Activated T-cell treated with anti-CD3 and anti-CD28 coated beads, Interleukin-2, amount 50 U/mL, for 48 hours (primary cell): Measurements from ENCODE around the gene SEC14L3.

Source experiments
- DNase-seq, 2 experiments: peaks; one replicate each; pipeline ENCODE4 v3.0.0-alpha.2; 2020

SEC14L3 gene

GRCh38 chr22:30471616-30472318 lies at the start of gene SEC14L3:
Gene SEC14L3 (minus strand): TSS chr22:30472017. CDS start chr22:30471958, 59 bp downstream.
- no peak for DNase-seq

- DNase-seq = no peak
Observed at GRCh38 chr22:30519842-30520425, 48.1 kb upstream of the SEC14L3 start.

- DNase-seq = no peak
Observed at GRCh38 chr22:30516731-30517130, 44.9 kb upstream of the SEC14L3 start.

- no peak for DNase-seq
Observed at GRCh38 chr22:30516273-30516672, 44.5 kb upstream of the SEC14L3 start.

- DNase-seq = no peak
Observed at GRCh38 chr22:30514252-30514651, 42.4 kb upstream of the SEC14L3 start.

GRCh38 chr22:30513462-30513861 lies 41.6 kb upstream of the SEC14L3 start:
- DNase-seq = no peak

DNA sequence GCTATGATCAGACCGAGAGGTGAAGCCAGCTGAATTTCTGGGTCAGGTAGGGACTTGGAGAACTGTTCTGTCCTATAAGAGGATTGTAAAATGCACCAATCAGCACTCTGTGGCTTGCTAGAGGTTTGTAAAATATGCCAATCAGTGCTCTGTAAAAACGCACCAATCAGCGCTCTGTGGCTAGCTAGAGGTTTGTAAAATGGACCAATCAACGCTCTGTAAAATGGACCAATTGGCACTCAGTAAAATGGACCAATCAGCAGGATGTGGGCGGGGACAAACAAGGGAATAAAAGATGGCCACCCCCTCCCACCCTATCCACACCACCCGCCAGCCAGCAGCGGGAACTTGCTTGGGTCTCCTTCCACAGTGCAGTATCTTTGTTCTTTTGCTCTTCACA lies 40.1 kb upstream of the SEC14L3 start:
- no peak for DNase-seq

- DNase-seq = no peak
Observed at GRCh38 chr22:30511109-30511508, 39.3 kb upstream of the SEC14L3 start.

DNA sequence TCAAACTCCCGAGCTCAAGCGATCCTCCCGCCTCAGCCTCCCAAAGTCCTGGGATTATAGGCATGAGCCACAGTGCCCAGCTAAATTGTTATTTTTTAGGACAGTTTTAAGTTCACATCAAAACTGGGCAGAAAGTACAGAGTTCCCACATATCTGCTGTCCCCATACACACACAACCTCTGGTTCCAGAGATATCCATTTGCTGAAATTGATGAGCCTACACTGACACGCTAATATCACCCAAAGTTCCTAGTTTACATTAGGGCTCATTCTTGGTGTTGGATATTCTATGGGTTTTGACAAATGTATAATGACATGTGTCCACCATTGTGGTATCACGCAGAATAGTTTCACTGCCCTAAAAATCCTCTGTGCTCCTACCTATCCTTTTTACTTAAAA lies 36.4 kb upstream of the SEC14L3 start:
- DNase-seq = no peak

DNA sequence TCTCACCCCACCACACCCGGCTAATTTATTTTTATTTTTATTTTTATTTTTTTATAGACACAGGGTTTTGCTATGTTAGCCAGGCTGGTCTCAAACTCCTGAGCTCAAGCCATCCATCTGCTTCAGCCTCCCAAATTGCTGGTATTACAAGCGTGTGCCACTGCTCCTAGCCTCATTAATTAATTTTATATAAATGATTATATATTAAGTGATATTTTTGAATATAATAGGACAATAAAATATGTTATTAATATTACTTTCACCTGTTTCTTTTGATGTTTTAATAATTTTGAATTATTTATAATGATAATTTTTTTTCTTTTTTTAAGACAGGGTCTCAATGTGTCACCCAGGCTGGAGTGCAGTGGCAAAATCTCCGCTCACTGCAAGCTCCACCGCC lies 35.9 kb upstream of the SEC14L3 start:
- DNase-seq = no peak

DNA sequence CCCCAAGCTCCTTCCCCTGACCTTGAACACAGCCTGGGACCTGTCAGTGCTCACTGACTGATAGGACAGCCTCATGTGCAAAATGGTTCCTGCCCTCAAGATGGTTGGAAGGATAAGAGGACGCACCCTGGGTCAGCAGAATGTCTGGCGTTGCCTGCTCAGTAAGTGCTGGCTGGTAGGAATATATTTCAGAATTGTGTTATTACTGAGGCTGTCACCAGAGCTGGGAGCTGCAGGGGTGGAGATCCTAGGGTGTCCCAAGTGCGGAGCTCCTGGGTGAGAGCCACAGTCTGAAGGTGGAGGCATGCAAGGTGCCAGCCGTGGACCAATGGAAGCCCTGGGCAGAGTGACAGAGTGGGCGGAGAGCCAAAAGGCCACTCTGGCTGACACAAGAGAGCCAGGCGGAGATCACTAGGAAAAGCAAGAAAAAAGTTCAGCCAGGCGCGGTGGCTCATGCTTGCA lies 34.7 kb upstream of the SEC14L3 start:
- no peak for DNase-seq

DNA sequence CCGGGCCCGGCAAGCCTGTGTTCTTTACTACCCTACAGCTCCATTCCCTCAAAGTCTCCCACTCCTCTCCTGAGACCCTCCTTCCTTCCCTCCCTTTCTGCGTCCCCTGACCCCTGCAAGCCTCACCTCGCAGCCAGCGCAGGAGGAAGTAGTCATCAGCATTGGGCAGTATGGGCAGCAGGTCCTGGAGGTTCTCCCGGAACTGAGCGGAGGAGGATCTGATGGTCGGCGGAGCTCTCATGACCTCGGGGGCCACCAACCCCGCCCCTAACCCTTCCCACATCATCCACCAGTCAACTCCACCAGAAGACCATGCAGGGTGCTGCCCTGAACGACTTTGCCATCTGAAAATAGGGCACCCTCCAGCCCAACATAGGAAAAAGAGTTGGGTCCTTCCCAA lies 31.7 kb upstream of the SEC14L3 start:
- DNase-seq = no peak

GRCh38 chr22:30502911-30503310 lies 31.1 kb upstream of the SEC14L3 start:
- no peak for DNase-seq

DNA sequence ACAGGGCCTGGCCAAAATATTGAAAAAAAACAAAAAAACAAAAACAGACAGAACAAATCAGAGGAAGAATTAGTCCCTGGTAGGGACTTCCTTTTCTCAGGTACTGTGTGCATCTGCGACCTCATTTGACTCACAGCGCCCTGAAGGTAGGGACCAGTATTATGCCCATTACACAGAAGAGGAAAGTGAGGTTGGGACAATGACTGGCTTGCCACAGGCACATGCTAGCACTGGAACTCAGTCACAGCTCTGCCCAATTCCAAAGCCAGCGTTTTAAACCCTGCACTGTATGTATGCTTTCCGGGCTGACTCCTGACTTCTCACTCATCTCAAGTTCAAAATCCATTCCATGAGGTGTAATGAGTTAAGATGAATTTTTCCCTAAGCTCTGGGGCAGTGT lies 30.3 kb upstream of the SEC14L3 start:
- no peak for DNase-seq

DNA sequence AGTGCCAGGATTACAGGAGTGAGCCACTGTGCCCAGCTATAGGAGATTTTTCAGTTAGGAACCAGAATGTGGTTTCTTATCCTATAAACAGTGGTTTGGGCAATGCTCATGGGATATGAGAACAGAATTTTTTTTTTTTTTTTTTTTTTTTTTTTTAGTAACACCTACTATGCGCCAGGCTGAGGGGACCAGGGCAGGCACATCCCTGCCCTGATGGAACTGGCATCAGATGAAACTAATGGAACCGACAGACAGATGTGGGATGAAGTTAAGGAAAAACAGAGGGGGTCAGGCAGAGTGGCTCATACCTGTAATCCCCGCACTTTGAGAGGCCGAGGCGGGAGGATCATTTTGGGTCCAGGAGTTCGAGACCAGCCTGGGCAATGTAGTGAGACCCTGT lies 28.8 kb upstream of the SEC14L3 start:
- DNase-seq = no peak

GRCh38 chr22:30497466-30498150 lies 25.8 kb upstream of the SEC14L3 start:
- no peak for DNase-seq

DNA sequence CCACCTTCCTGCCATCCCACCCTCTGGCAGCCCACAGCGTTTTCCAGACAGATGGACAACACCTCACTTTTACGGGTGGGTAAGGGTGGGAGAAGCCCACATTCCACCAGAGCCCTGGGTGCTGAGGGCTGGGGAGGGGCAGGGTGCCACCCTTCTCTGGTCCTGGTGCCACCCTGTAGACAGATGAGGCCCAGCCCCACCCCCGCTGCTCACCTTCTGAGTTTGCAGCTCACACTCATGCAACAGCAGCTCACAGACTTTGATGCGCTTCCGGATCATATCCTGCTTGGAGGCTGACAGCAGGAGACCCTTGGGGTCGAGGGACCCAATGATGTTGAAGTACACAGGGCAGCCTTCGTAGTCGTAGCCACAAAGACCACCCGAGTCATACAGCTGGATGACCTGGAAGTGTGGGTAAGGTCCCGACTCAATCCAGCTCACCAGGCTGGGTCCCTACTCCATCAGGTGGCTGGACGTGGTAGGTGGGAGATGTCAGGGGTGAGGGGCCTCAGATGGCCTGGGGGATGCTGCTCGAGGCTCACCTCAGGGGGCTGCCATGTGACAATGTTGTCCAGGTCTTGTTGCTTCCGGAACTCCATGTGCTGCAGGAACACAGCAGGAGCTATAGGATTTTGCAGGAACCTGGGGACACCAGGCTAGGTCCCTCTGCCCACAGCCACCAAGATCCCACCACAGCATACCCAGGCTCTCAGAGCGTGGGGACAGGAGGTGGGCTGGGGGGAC lies 23.4 kb upstream of the SEC14L3 start:
- DNase-seq = no peak

DNA sequence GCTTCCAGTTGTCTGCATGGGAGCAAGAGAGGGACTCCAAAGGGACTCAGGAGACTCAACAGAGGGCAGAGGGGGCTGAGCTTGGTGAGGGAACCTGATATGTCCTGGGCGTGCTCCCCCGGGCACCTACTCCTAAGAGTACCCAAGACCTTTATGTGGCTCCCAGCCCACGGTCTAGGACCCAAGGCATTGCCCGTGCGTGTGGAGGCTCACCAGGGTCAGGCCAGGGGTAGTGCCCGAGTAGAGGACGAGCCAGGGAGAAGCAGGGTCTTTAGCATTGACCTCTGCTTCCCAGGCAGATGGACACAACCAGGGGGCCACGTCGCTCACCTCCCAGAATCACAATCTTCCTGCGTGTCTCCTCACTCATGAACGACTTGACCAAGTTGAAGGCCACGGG lies 20.3 kb upstream of the SEC14L3 start:
- no peak for DNase-seq

GRCh38 chr22:30491381-30491780 lies 19.6 kb upstream of the SEC14L3 start:
- DNase-seq = no peak

DNA sequence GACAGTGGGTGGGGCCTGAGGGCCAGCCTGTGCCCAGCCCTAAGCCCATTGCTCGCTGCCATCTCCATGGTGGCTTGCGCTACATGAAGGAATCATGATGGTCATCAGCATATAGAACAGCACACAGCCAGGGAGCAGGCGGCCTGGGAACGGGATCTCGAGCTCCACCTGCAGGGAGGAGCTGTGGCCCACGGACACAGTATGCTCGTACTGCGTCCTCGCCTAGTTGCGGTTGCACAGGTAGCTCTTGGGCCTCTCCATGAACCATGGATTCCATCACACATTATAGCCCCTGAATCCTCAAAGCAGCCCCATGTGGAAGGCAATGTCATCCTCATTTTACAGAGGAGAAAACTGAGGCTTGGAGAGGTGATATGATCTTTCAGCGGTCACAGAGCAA lies 18.6 kb upstream of the SEC14L3 start:
- no peak for DNase-seq

GRCh38 chr22:30488121-30488520 lies 16.3 kb upstream of the SEC14L3 start:
- DNase-seq = no peak

DNA sequence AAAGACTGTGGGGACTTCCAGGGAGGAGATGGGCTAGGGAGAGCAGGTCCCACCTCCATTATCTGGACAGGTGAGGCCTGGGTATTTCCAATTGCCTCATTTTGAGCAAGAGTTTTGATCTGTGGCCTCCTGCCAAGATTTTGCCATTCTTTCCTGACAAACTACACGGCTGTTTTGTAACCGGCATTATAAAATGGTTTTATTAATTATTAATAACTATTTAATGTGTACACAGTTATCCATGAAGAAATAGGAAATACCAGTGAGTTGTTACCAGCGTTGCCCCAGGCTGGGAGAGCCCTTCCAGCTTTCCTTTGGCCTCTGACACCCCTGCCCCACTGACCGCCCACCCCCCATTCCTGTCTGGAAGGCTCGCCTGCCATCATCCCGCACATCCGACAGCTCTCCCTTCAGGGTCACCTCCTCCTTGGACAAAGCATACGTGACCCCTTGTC lies 14.9 kb upstream of the SEC14L3 start:
- no peak for DNase-seq

DNA sequence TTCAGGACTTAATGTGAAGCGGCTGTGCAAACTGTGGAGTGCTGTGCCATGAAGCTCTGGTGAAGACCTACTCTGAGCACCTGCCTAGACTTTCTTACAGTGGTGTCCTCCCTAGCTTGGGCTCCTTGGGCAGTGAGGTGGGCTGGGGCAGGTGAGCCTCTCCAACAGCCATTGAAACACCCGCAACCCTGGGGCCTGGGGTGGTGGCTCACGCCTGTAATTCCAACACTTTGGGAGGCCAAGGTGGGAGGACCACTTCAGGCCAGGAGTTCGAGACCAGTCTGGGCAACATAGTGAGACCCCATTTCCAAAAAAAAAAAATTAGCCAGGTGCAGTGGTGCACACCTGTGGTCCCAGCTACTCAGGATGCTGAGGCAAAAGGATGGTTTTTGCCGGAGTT lies 14.3 kb upstream of the SEC14L3 start:
- DNase-seq = no peak
